M059J (cell line): ENCODE data around the gene ECHDC3. TPM values are rescaled to one million over a fixed set of nuclear protein-coding genes. Genes with fewer than 3 reads are reported as not detected.

Experiments
- DNase-seq: peaks from one replicate; pipeline ENCODE4 v3.0.0-alpha.2; 2012; ENCODE audit warnings: low read depth
- total RNA-seq: library from RNA; depleted of rRNA; stranded (reverse); fragments of >200 nt; shearing (Covaris generic); gene quantifications from 2 replicates; pipeline ENCODE4 v1.2.3, GENCODE V29; 2014

ECHDC3 gene
- total RNA-seq, 1 experiment from 2014 or later: not detected

GRCh38 chr10:11748866-11749265 is 6.7 kb downstream of the ECHDC3 start:
- no peak for DNase-seq

- DNase-seq: no peak
Observed at GRCh38 chr10:11750420-11750819, 8.2 kb downstream of the ECHDC3 start.

GRCh38 chr10:11754173-11754572 is 12.0 kb downstream of the ECHDC3 start:
- DNase-seq: no peak

- DNase-seq: no peak
Observed at GRCh38 chr10:11754620-11755019, 12.4 kb downstream of the ECHDC3 start.

- DNase-seq: no peak
Observed at GRCh38 chr10:11755512-11756263, 13.5 kb downstream of the ECHDC3 start.

- no peak for DNase-seq
Observed at GRCh38 chr10:11756766-11757315, 14.7 kb downstream of the ECHDC3 start.

- DNase-seq: peak; percentile 33
Observed at GRCh38 chr10:11757454-11757820, 15.3 kb downstream of the ECHDC3 start.

GRCh38 chr10:11757821-11758463 is 15.8 kb downstream of the ECHDC3 start:
- DNase-seq: peak; percentile 51

- DNase-seq: peak; percentile 4
Observed at GRCh38 chr10:11758527-11759236, 16.5 kb downstream of the ECHDC3 start.

- no peak for DNase-seq
Observed at GRCh38 chr10:11759347-11759746, 17.2 kb downstream of the ECHDC3 start.

- DNase-seq: no peak
Observed at GRCh38 chr10:11760151-11760550, 18.0 kb downstream of the ECHDC3 start.

- no peak for DNase-seq
Observed at GRCh38 chr10:11760861-11761260, 18.7 kb downstream of the ECHDC3 start.

GRCh38 chr10:11761431-11761830 is 19.2 kb downstream of the ECHDC3 start:
- no peak for DNase-seq

- no peak for DNase-seq
Observed at GRCh38 chr10:11762706-11763500, 20.7 kb downstream of the ECHDC3 start.

GRCh38 chr10:11763501-11763861 is 21.3 kb downstream of the ECHDC3 start:
- DNase-seq: no peak

GRCh38 chr10:11765141-11765540 is 23.0 kb downstream of the ECHDC3 start:
- DNase-seq: no peak

- DNase-seq: no peak
Observed at GRCh38 chr10:11772575-11773288, 30.6 kb downstream of the ECHDC3 start.

- DNase-seq: no peak
Observed at GRCh38 chr10:11773761-11774441, 31.7 kb downstream of the ECHDC3 start.

GRCh38 chr10:11775412-11775811 is 33.2 kb downstream of the ECHDC3 start:
- DNase-seq: no peak

- peak; percentile 56 for DNase-seq
Observed at GRCh38 chr10:11776080-11776479, 33.9 kb downstream of the ECHDC3 start.

- DNase-seq: no peak
Observed at GRCh38 chr10:11781114-11781513, 38.9 kb downstream of the ECHDC3 start.
